ENCODE measurements around the gene NEK5.
A peak's percentile ranks its signal among the peaks of the same experiment; 100 is the strongest.
"Not testable (repeated sequence)": the region's sequence is repeated elsewhere in the genome, so short reads cannot be mapped to it uniquely, and the experiment has no call there.

The NEK5 gene

DNA sequence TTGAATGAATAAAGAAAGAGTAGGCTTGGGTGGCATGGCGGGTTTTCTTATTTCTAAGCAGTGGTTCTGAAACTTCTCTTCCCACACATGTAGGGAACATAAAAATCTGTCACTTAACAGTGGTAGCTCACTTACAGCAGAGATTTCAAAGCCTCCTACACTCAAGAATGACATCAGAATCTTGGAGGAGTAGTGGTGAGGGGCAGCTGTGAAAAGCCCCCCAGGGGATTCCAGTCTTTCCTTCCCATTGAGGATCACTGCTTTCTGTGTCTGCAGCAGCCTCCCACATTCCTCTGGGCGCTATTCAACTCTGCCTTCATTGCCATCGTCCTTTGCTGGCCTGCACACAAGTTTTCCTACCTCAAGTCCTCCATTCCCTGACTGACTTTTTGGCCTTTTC, 8.6 kb upstream of the NEK5 start:
- DNase-seq = no peak

DNA sequence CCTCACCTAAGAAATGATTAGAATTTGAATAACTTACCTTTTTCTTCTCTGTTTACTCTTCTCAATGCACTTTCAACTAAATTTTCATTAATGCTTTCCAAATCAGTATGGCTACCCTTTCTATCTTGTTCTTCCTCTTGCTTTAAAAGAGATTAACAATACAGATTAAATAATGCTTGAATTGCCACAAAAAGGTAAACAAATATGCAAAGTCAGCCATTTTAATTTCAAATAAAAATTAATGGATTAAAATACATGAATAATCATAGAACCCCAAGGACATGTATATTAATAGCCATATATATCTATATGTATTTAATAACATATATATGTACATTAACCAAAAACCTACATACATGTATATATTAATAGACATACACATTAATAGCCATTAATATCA, 7.9 kb upstream of the NEK5 start:
- DNase-seq = no peak

DNA sequence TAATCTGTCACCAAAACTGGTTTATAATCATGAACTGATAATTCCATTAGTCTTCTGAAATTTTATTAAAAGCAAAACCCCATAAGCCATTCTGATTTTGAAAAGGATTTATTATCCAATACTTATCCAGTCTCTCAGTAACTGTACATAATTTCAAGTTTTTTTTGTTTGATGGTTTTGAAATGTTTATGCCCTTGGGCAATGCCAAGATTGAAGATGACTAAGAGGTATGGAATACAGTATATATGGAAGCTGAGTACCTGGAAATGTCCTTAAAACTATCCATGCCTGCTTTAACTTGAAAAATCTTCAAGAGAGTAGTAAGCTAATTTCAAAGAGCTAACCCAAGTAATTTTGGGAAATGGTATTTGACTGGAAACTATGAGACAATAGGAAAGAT, 1.8 kb upstream of the NEK5 start:
- no peak for DNase-seq

DNA sequence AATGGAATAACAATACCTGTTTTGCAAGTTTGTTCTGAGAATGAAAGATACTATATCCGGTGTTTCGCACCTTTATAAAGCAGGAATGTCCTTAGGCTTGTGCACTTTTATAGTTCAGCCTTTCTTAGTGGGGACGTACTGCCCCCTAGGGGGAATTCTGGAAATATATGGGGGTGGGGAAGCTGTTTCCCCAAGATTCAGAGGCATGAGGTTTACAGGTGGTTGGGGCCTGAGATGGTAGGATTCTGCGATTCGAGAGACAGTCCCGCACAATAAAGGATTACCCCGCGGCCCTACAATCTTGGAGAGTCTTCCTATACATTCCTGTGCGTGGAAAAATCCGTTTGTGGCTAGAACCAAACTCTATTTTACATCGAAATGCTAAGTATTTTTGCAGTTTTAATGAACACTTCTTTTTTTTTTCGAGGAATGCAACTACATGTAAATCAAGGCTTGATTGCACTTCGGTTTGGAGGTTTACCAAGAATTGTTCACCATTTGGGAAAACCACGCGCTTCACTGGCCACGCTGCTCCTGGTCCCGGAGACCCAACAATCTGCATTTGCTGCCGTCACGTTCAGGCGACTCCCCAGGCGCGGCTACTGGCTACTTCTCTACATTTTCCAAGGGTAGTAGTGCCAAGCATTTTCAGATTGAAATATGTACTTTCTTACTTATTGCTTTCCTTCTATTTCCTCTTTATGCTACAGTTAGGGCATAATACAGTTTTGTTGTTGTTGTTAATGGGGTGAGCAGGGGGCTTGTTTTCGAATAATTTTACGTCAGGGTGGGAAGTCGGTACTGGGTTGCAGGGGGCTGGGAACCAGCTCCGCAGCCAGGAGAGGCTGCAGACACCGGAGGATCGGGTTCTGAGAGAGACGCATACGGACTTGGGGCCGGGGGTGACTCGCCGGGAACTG, 830 bp downstream of the NEK5 start:
- peak; percentile 7 to 73 (median 50) for DNase-seq

DNA sequence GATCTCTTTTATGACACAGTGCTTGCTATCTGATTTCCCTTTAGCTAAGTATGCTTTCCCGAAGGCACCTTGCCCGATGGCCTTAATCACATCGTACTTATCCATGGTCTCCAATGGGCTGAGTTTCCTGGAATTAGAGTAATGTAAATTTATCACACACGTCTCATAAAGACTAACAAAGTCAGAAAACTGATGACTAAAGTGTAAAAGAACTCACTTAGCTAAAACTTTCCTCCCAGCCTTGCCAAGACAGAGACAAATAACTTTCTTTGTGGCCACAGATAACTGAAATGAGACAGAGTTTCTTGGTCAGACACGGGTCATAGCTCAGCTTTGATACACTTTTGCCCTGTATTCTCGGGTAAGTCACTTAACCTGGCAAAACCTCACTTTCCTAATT, 1.5 kb downstream of the NEK5 start:
- no peak for DNase-seq

DNA sequence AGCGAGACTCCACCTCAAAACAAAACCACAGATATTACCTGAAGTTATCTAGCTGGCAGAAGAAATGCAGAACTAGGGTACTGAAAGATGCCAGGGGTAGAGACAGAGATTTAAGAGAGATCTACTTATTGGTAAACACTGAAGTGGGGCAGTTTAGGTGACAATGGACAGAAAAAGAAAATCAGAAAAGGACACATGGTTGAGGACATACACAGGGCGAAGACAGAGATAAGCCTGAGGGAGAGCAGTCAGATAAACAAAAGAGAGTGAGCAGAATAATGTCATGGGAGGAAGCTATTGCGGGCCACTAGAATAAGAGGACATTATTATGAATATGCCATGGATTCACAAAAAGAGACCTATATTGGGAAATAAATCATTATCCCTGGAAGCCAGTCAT, 3.3 kb downstream of the NEK5 start:
- no peak for DNase-seq

DNA sequence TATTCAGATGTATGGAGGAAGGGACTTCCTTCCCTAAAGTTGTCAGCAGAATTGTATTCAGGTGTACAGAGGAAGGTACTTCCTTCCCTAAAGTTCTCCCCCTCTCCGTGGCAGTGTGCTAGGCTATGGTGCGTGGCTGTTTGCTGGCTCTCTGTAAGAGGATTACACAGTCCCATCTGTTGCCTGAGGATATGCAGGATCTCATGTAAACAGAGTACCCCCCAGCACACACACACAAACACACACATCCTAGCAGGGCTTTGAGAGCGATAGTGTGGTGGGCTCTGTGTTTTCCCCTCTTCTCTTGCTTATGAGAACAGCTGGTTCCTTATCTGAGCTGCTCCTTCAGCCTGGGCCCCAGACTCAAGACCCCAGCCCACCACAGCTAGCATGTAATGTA, 10.3 kb downstream of the NEK5 start:
- no peak for DNase-seq

DNA sequence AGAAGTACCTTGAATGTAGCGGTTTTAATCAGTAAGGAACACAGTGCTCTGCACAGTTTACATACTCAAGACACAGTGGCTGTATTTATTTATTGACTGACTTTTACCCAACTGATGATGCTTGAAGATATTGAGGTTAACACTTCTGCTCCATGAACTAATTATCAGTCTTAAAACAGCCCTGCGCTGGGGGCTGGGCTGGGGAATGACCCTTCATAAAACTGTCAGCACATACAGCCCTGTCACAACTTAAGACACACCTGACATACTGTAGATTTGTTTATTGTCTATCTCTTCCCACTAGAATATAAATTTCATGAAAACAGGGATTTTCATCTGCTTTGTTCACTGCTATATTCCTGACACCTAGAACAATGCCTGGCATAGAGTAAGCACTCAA, 10.8 kb downstream of the NEK5 start:
- no peak for DNase-seq

DNA sequence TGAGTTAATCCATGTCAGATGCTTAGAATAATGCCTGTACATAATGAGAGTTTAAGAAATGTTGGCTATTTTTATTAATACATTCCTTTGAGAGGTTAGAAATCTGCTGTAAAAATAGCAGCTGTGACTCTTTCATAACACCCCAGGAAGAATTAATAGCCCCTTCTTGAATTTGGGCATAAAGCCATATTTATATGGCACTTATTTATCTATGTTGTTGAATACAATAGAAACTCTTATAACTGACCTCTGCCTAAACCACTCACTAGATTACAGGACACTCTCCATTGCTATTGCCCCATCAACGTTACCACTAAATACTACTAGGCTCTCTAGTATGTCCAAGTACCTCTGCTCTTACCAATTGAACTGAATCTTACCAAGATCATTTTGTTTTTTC, 16.3 kb downstream of the NEK5 start:
- no peak for DNase-seq

DNA sequence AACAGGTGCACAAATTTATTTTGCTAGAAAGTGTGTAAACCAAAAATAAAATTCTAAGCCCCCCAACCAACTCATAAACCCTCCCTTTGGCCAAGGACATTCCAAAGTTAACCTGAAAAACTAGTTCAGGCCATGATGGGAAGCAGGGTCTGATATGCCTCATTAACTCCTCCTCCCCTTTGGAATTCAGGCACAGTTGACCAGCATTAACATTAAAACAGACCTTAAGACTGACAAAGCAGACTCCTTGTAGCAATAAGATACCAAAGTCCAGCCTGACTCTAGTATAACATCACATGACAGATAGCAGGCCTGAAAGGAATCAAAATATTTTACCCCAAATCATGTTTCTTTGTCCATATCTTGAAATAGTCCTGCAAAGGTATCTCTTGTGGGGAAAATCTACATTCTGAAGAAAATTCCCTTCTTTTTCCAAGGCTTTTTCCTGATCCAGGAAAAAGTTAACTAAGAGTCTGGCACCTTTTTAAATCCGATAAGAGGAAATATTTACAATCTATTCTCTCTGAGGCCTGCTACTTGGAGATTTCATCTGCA, 19.7 kb downstream of the NEK5 start:
- no peak for DNase-seq

DNA sequence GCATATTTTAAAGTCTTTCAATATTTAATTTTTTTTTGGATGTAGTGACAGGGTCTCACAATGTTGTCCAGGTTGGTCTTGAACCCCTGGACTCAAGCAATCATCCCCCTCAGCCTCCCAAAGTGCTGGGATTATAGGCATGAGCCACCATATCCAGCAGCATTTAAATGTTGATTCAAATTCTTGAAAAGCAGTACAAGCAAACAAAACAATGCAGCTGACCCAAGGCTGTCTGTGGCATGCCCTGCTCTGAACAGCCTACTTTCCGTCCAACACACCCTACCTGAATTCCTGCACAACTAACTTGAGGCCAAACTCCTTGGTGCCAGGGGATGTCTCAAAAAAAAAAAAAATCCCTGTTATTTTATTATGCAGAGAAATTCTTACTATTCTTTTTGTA, 23.0 kb downstream of the NEK5 start:
- no peak for DNase-seq

DNA sequence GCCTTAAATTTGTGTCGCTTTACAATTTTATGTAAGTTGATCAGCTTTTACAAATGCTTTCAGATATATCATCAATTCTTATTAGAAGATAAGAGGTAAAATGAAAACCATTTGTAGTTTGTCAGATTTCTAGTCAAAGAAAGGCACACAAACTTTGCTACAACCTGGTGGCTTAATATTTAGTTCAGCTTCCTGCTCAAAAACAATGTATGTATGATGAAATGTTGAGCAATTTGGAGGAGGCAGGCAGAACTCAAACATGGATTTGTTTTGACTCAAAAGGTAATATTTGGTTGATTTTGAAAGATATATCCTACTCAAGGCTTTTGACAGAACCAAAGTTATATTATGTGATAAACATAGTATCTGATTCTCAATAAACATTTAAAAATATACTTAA, 24.2 kb downstream of the NEK5 start:
- DNase-seq = no peak

DNA sequence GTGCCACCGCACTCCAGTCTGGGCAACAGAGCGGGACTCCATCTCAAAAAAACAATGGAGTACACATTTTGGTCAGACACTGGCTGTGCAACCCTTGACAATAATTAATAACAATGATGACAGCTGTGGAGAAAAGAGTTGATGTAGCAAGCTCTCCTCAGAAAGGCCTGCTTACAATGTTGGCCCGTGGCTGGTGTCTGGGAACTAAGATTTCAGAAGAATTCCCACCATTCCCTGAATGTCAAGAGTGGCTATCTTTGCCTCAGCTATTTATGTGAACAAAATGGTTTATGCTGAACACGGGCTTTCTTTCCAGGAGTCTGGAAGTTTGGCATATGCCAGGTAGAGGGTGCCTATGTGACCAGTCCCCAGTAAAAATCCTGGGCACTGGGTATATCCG, 25.5 kb downstream of the NEK5 start:
- no peak for DNase-seq

DNA sequence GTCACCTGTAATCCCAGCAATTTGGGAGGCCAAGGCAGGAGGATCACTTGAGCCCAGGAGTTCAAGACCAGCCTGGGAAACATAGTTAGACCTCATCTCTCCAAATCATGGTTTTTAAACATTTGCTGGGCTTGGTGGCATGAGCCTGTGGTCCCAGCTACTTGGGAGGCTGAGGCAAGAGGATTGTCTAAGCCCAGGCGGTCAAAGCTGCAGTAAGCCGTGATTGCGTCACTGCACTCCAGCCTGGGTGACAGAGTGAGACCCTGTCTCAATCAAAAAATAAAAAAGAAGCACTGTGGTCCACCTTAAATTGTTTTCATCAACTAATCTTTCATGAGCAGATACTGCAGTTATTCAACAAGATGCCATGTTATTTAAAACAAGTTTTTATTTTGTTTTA, 26.4 kb downstream of the NEK5 start:
- DNase-seq = not testable (repeated sequence)

DNA sequence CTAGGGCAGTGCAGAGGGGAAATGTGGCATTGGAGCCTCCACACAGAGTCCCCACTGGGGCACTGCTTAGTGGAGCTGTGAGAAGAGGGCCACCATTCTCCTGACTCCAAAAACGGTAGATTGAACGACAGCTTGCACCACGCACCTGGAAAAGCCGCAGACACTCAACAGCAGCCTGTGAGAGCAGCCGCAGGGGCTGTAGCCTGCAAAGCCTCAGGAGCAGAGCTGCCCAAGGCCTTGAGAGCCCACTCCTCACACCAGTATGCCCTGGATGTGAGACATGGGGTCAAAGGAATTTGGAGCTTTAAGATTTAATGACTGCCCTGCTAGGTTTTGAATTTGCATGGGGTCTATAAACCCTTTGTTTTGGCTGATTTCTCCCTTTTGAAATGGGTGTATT, 31.7 kb downstream of the NEK5 start:
- DNase-seq = no peak

DNA sequence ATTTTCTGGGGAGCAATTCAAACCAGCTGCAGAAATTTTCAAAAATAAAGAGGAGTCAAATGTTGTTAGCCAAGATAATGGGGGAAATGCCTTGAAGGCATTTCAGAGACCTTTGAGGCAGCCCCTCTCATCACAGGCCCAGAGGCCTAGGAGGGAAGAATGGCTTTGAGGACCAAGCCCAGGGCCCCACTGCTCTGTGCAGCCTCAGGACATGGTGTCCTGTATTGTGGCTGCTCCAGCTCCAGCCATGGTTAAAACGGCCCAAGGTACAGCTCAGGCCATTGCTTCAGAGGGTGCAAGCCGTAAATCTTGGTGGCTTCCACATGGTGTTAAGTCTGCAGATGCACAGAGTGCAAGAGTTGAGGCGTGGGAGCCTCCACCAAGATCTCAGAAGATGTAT, 32.1 kb downstream of the NEK5 start:
- DNase-seq = no peak

DNA sequence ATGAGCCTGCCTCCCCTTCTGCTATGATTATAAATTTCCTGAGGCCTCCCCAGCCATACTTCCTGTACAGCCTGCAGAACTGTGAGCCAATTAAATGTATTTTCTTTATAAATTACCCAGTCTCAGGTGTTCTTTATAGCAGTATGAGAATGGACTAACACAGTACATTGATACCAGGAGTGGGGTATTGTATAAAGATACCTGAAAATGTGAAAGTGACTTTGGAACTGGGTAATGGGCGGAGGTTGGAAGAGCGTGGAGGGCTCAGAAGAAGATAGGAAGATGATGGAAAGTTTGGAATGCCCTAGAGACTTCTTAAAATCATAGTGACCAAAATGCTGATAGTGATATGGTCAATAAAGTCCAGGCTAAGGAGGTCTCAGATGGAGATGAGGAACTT, 32.8 kb downstream of the NEK5 start:
- DNase-seq = no peak

DNA sequence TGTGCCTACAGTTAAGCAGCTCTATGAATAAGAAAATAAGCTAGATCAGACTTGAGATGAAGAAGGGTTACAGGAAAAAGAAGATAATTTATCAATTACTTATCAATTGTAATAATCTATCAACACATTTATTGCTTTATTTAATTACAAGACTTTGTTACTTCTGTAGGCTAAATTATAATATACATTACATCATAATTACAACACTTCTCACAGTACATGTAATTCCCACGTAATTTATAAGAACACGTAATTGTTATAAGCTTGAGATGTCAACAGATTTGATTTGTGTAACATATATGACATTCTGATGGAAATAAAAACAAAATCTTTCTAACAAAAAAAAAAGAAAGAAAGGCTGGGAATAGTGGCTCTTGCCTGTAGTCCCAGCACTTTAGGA, 36.8 kb downstream of the NEK5 start:
- DNase-seq = no peak

DNA sequence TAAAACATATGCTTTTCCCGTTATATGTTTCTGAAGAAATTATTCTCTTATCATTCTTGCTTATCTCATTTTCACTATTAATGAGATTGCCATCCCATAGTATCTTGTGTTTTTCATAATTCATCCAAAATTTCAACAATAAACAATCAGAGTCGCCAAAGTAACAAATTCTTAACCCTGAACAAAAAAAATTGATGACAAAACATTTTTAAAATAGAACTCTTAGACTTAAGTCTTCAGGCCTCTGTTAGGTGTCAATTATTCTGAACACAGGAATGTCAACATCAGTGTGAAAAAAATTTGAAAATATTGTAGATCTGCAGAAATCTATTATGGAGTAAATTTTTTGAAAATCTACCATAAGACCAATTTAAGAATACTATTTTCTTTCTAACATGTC, 37.4 kb downstream of the NEK5 start:
- no peak for DNase-seq

DNA sequence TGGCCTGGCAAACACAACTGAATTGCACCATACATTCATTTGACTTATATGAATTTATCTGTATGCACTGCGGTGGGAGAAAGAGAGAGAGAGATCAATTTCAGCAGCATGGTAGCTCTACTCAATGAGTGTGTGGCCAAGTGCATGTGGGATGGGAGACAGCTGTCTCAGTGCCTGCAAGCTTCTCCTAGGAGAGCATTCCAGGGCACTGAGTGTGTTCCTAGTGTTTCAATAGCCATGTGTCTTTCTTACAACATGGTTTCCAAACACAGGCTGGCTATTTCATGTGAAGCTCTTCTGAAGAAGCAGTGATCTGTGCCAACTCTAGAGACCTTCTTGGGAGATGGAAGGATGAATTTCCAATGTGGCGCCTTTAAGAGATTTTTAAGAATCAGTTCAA, 43.5 kb downstream of the NEK5 start:
- no peak for DNase-seq

DNA sequence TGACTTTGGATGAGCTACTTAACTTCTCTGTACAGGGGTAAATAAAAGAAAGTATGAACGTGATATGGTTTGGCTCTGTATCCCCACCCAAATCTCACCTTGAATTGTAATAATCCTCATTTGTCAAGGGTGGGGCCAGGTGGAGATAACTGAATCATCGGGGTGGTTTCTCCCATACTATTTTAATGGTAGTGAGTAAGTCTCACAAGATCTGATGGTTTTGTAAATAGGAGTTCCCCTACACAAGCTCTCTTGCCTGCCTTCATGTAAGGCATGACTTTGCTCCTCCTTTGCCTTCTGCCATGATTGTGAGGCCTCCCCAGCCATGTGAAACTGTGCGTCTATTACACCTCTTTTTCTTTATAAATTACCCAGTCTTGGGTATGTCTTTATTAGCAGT, 43.9 kb downstream of the NEK5 start:
- not testable (repeated sequence) for DNase-seq

DNA sequence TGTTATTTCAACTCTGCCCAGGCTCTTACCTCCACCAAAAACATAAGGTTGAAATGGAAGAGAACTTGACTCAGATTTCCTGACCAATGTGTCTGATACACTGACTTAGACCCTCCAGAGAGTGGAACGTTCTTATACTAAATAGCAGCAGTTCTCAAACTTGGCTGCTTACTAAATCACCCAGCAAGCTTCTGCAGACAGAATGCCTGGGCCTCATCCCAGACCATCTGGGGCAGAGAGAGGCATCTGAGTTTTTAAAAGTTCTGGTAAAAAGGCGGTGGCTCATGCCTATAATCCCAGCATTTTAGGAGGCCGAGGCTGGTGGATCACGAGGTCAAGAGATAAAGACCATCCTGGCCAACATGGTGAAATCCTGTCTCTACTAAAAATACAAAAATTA, 46.3 kb downstream of the NEK5 start:
- no peak for DNase-seq

DNA sequence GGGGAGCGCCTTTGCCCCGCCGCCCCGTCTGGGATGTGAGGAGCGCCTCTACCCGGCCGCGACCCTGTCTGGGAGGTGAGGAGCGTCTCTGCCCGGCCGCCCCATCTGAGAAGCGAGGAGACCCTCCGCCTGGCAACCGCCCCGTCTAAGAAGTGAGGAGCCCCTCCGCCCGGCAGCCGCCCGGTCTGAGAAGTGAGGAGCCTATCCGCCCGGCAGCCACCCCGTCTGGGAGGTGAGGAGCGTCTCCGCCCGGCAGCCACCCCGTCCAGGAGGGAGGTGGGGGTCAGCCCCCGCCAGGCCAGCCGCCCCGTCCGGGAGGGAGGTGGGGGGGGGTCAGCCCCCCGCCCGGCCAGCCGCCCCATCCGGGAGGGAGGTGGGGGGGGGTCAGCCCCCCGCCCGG, 49.0 kb downstream of the NEK5 start:
- not testable (repeated sequence) for DNase-seq

DNA sequence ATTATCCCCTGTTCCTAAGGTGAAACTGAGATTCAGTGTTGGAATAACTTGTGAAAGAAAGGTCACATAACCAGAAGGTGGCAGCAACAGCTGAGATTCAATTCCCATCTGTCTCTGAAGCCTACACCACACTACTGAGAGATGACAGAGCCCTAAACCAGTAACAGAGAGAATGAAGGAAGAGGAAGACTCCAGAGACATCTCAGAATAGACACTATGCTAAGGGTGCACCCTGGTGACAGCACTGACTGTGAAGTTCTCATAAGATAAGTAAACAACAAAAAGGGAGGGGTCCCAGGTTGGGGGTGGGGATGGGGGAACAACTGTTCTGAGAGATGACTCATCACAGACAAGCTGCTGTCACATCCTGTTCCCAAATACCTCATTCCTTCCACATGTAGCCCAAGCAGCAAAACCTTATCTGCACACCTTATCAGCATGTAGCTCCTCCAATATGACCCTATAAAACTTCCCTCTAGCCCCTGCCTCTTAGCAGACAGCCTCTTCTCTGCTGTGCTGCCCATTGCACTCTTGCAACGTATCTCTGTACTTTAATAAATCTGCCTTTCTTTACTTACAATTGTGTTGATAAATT, 57.8 kb downstream of the NEK5 start:
- DNase-seq = no peak

DNA sequence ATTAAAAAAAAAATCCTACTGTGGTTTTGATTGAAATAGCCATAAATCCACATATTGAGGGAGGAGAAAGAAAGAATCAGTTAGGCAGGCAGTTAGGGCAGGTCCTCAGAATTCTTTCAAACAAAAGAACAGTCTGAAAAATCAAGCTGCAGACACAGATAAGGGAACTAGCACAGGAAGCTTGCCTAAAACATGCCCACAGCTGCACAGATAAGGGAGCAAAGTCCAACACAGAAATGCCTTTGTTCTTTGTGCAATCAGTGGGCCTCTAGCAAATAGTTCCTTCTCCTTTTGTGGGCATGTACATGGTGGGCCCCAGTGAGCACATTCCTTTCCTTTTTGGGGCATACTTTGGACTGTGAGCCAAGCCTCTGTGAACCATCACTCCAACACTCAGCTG, 61.6 kb downstream of the NEK5 start:
- DNase-seq = no peak
